HEK293 (cell line): ENCODE results near the gene TSHZ2.

Source experiments
- CTCF ChIP-seq: fragments of 450-650 bp; formaldehyde crosslinking; IDR thresholded peaks from 2 replicates; pipeline ENCODE4 v1.5.1; 2016; ENCODE audit warnings: missing biosample characterization, missing genetic modification characterization
- HOXA7 ChIP-seq: sonication (generic); formaldehyde crosslinking; IDR thresholded peaks from 2 replicates; pipeline ENCODE4 v1.8.1; 2022; ENCODE audit warnings: missing genetic modification reagents, borderline replicate concordance
- REST ChIP-seq: fragments of 450-650 bp; formaldehyde crosslinking; IDR thresholded peaks from 2 replicates; pipeline ENCODE4 v1.5.1; 2016; ENCODE audit warnings: missing biosample characterization, missing genetic modification characterization
- SP3 ChIP-seq: fragments of 450-650 bp; formaldehyde crosslinking; IDR thresholded peaks from 2 replicates; pipeline ENCODE4 v1.5.1; 2016; ENCODE audit warnings: missing biosample characterization, missing genetic modification characterization
- ZBTB44 ChIP-seq: fragments of 450-650 bp; IDR thresholded peaks from 2 replicates; pipeline ENCODE4 v1.5.1; 2018; ENCODE audit warnings: missing biosample characterization, mild to moderate bottlenecking, missing genetic modification characterization
- ZNF488 ChIP-seq: fragments of 450-650 bp; formaldehyde crosslinking; IDR thresholded peaks from 2 replicates; pipeline ENCODE4 v1.5.1; 2016; ENCODE audit warnings: missing biosample characterization, missing genetic modification characterization
- ZNF600 ChIP-seq: fragments of 450-650 bp; formaldehyde crosslinking; IDR thresholded peaks from 2 replicates; pipeline ENCODE4 v1.5.1; 2016; ENCODE audit warnings: missing biosample characterization, missing genetic modification characterization
- ZNF777 ChIP-seq: fragments of 450-650 bp; formaldehyde crosslinking; IDR thresholded peaks from 2 replicates; pipeline ENCODE4 v1.5.1; 2017; ENCODE audit warnings: missing biosample characterization, missing genetic modification characterization, borderline replicate concordance
- ZNF792 ChIP-seq: fragments of 450-650 bp; formaldehyde crosslinking; IDR thresholded peaks from 2 replicates; pipeline ENCODE4 v1.5.1; 2016; ENCODE audit warnings: missing biosample characterization, missing genetic modification characterization

GRCh38 chr20:53214392-53214791 is 242.2 kb downstream of the TSHZ2 start:
- no peak for TF ChIP-seq ZNF488
- TF ChIP-seq HOXA7 (CRISPR knock-in tag), result no peak
- TF ChIP-seq ZNF600 (tag by site-specific recombination), result no peak
- no peak for TF ChIP-seq REST (tag by site-specific recombination)
- TF ChIP-seq ZNF777 (tag by site-specific recombination), result no peak
- TF ChIP-seq CTCF, result no peak
- TF ChIP-seq SP3, result no peak
- TF ChIP-seq ZBTB44 (tag by site-specific recombination), result no peak
- no peak for TF ChIP-seq ZNF792 (tag by site-specific recombination)
